RWPE2 (cell line): ENCODE measurements around the gene CAST.

Experiments
- ATAC-seq: fragments of 200-7000 bp; cut with Tn5 transposase; 3 replicates; pipeline ENCODE4 v1.9.1; 2021; ENCODE audit warnings: low read depth
- DNase-seq: peaks from one replicate; pipeline ENCODE4 v3.0.0-alpha.2; 2020; ENCODE audit warnings: low spot score
- H3K27ac ChIP-seq: fragments of 450-650 bp; 2 replicates; pipeline ENCODE4 v1.5.1; 2017; ENCODE audit warnings: mild to moderate bottlenecking; ENCODE audit not compliant: poor library complexity, severe bottlenecking
- H3K27me3 ChIP-seq: fragments of 250-450 bp; sonication (Bioruptor Pico); 2 replicates; pipeline ENCODE4 v1.5.1; 2021; ENCODE audit warnings: mild to moderate bottlenecking, moderate library complexity; ENCODE audit not compliant: insufficient read depth, poor library complexity, severe bottlenecking
- H3K36me3 ChIP-seq: fragments of 250-450 bp; sonication (Bioruptor Pico); 2 replicates; pipeline ENCODE4 v1.5.1; 2020; ENCODE audit warnings: low read depth, mild to moderate bottlenecking, moderate library complexity
- H3K4me1 ChIP-seq: fragments of 250-450 bp; sonication (Bioruptor Pico); 2 replicates; pipeline ENCODE4 v1.5.1; 2021; ENCODE audit warnings: mild to moderate bottlenecking, moderate library complexity; ENCODE audit not compliant: insufficient read depth, poor library complexity, severe bottlenecking
- H3K4me3 ChIP-seq: fragments of 250-450 bp; sonication (Bioruptor Pico); 2 replicates; pipeline ENCODE4 v1.5.1; 2021; ENCODE audit warnings: mild to moderate bottlenecking, moderate library complexity; ENCODE audit not compliant: severe bottlenecking
- H3K9me3 ChIP-seq: fragments of 250-450 bp; sonication (Bioruptor Pico); 2 replicates; pipeline ENCODE4 v1.5.1; 2021; ENCODE audit warnings: mild to moderate bottlenecking, moderate library complexity; ENCODE audit not compliant: severe bottlenecking
- CTCF ChIP-seq: fragments of 450-650 bp; IDR thresholded peaks from one replicate; pipeline ENCODE4 v1.5.1; 2017; ENCODE audit warnings: mild to moderate bottlenecking, moderate library complexity; ENCODE audit not compliant: poor library complexity, severe bottlenecking

Gene CAST

DNA sequence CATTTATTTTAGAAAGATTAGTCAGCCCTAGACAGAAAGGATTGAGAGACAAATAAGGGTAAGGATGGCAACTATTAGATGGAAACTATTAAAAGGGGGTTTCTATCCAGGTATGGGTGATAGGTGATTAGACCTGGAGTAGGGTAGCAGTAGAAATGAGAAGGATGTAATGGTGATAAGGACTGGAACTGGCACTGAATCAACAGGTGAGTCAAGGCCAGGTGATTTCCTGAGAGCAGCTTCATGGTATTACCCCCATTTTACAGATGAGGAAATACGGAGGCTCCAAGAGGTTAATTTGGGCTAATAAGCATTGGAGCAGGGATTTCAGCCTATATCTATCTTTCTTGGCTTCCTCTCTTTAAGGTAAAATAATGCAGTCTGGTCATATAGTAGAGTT is 55.7 kb downstream of the CAST start:
- ATAC-seq = no peak
- no peak overlapping the region for H3K4me3 ChIP-seq
- no peaks in the 10 kb centered on the region for H3K9me3 ChIP-seq
- no peaks in the 10 kb centered on the region for H3K27me3 ChIP-seq
- TF ChIP-seq CTCF = no peak
- H3K4me1 ChIP-seq = peaks cover 55% of the 10 kb centered on the region
- DNase-seq = no peak
- peaks cover 36% of the 10 kb centered on the region for H3K36me3 ChIP-seq
- H3K27ac ChIP-seq = peak overlapping the region; percentile 59

GRCh38 chr5:96718635-96719077 is 56.5 kb downstream of the CAST start:
- H3K36me3 ChIP-seq = peaks cover 40% of the 10 kb centered on the region
- no peaks in the 10 kb centered on the region for H3K27me3 ChIP-seq
- DNase-seq = peak; percentile 95
- H3K9me3 ChIP-seq = no peaks in the 10 kb centered on the region
- no peak overlapping the region for H3K4me3 ChIP-seq
- no peak for TF ChIP-seq CTCF
- peak; percentile 96 for ATAC-seq
- peak overlapping the region; percentile 59 for H3K27ac ChIP-seq
- peaks cover 55% of the 10 kb centered on the region for H3K4me1 ChIP-seq

- peaks cover 43% of the 10 kb centered on the region for H3K4me1 ChIP-seq
- ATAC-seq = no peak
- peaks cover 51% of the 10 kb centered on the region for H3K36me3 ChIP-seq
- no peak for DNase-seq
- no peaks in the 10 kb centered on the region for H3K27me3 ChIP-seq
- peak overlapping the region; percentile 12 for H3K27ac ChIP-seq
- TF ChIP-seq CTCF = no peak
- no peaks in the 10 kb centered on the region for H3K9me3 ChIP-seq
- no peak overlapping the region for H3K4me3 ChIP-seq
Measured at GRCh38 chr5:96720408-96720807, 58.2 kb downstream of the CAST start.

- Histone ChIP-seq H3K4me3 (no peak overlapping the region), H3K9me3 (no peaks in the 10 kb centered on the region), H3K27ac (peak overlapping the region; percentile 12), H3K4me1 (peaks cover 40% of the 10 kb centered on the region), H3K27me3 (no peaks in the 10 kb centered on the region), H3K36me3 (peaks cover 51% of the 10 kb centered on the region)
- ATAC-seq (no peak), DNase-seq (no peak)
- no peak for TF ChIP-seq CTCF
Measured at GRCh38 chr5:96721351-96721977, 59.3 kb downstream of the CAST start.

GRCh38 chr5:96725257-96725656 is 63.1 kb downstream of the CAST start:
- ATAC-seq (no peak), DNase-seq (no peak)
- no peak for TF ChIP-seq CTCF
- Histone ChIP-seq H3K36me3 (peaks cover 81% of the 10 kb centered on the region), H3K27me3 (no peaks in the 10 kb centered on the region), H3K4me1 (peaks cover 14% of the 10 kb centered on the region), H3K9me3 (no peaks in the 10 kb centered on the region), H3K27ac (no peak overlapping the region), H3K4me3 (no peak overlapping the region)
